WERI-Rb-1 (cell line): ENCODE measurements around the gene HRH4.

Experiments used
- DNase-seq: peaks from one replicate; pipeline ENCODE4 v3.0.0-alpha.2; 2020
- H3K27ac ChIP-seq: fragments of 250-450 bp; sonication (Bioruptor Pico); 2 replicates; pipeline ENCODE4 v1.5.1; 2020; ENCODE audit warnings: mild to moderate bottlenecking, moderate library complexity
- H3K27me3 ChIP-seq: fragments of 250-450 bp; sonication (Bioruptor Pico); 2 replicates; pipeline ENCODE4 v1.5.1; 2021; ENCODE audit warnings: mild to moderate bottlenecking, low read depth, moderate library complexity; ENCODE audit not compliant: insufficient read depth, severe bottlenecking
- H3K36me3 ChIP-seq: fragments of 250-450 bp; sonication (Bioruptor Pico); 2 replicates; pipeline ENCODE4 v1.5.1; 2020; ENCODE audit warnings: mild to moderate bottlenecking, moderate library complexity
- H3K4me3 ChIP-seq: 2 replicates; pipeline ENCODE4 v1.5.1; 2011; ENCODE audit warnings: low read depth, mild to moderate bottlenecking, control low read depth, low read length
- H3K9me3 ChIP-seq: fragments of 250-450 bp; sonication (Bioruptor Pico); 2 replicates; pipeline ENCODE4 v1.5.1; 2021; ENCODE audit warnings: mild to moderate bottlenecking, moderate library complexity; ENCODE audit not compliant: severe bottlenecking
- CTCF ChIP-seq: IDR thresholded peaks from 2 replicates; pipeline ENCODE4 v1.5.1; 2011; ENCODE audit warnings: low read depth, mild to moderate bottlenecking, control low read depth, inconsistent platforms, low read length

The HRH4 gene

DNA sequence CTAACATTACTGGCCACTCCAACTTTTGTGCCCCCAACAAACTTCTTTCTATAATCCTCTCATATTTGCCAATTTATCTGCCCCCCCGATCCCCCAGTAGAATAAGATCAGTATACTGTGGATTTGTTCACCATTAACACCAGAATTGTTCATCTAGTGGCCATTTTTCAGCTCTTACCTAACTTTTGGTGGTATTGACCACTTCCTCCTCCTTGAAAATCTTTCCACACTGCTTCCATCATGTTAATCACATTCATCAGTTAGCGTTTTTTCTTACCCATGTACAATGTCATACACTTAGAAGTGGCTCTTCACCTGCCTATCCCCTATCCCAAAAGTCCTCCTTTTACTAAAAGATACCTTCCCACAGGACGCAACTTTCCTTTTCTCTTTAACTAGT is 27.8 kb upstream of the HRH4 start:
- no peak for TF ChIP-seq CTCF
- Histone ChIP-seq H3K36me3 (peaks cover 2% of the 10 kb centered on the region), H3K27me3 (no peaks in the 10 kb centered on the region), H3K4me3 (no peak overlapping the region), H3K9me3 (no peaks in the 10 kb centered on the region), H3K27ac (no peak overlapping the region)
- DNase-seq = no peak

GRCh38 chr18:24436939-24437338 is 23.5 kb upstream of the HRH4 start:
- no peak overlapping the region for H3K27ac ChIP-seq
- DNase-seq = no peak
- H3K27me3 ChIP-seq = no peaks in the 10 kb centered on the region
- H3K9me3 ChIP-seq = no peaks in the 10 kb centered on the region
- H3K36me3 ChIP-seq = peaks cover 8% of the 10 kb centered on the region
- no peak for TF ChIP-seq CTCF
- no peak overlapping the region for H3K4me3 ChIP-seq

DNA sequence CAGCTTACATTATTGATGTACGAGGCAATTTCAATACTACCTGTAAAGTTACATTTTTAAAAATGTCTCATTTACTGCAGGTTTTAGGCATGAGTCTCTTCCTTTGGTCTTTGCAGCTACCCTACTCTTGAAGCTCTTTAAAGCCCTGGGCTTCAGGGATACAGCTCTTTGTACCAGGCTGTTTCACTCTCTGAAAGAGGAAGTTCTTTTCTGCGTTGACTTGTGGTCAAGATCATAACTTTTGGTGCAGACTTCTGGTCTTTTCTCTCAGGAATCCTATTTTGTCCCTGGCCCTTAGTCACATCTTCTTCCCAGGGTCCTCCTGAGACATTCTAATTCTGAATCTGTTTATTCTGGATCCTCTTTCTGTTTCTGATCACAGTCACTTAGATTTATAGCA is 16.6 kb upstream of the HRH4 start:
- DNase-seq = no peak
- Histone ChIP-seq H3K27ac (no peak overlapping the region), H3K36me3 (peaks cover 24% of the 10 kb centered on the region), H3K27me3 (no peaks in the 10 kb centered on the region), H3K9me3 (no peaks in the 10 kb centered on the region), H3K4me3 (no peak overlapping the region)
- TF ChIP-seq CTCF = no peak

DNA sequence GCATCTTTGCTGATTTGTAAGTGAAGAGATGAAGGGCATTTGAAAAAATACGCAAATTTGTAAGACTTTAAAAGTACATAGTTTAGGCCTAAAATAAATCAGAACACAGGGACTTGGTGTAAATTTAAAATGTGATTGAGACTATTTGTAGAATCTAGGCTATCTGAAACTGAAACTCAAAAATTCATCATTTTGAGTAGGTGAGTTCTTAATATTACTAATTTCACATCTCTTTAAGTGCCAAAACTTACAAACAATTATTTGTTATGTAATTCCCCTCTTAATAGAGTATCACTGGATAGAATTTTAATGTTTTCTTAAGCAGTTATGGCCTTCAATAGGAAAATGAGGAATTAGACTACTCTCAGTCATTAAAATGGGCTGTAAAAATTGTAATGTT is 14.0 kb upstream of the HRH4 start:
- Histone ChIP-seq H3K27ac (no peak overlapping the region), H3K36me3 (peaks cover 30% of the 10 kb centered on the region), H3K9me3 (no peaks in the 10 kb centered on the region), H3K4me3 (no peak overlapping the region), H3K27me3 (no peaks in the 10 kb centered on the region)
- no peak for DNase-seq
- no peak for TF ChIP-seq CTCF

DNA sequence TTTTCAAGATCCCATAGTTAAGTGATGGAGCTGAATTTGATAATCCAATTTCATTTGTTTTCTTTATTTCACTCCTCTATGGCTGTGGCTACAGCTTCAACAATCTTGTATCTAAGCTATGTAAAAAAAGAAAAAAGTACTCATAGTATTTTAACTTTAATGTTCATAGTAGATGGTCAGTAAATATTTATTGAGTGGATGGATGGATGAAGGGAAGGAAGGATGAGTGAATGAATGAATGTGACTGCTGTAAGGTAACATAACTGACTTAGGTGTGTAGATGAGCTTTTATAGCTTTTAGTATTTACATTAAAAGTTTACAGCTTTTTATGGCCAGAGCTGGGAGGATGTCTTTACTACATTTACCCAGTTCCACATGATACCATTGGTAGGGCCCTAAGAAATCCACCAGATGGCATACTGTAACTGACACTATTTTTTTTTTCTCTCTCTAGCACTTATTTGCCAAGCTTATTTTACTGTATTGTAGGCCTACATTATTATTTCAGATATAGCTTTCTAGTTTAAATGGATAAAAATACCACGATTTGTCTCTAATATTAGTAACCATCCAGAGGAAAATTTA is 13.4 kb upstream of the HRH4 start:
- Histone ChIP-seq H3K9me3 (no peaks in the 10 kb centered on the region), H3K36me3 (peaks cover 26% of the 10 kb centered on the region), H3K27ac (no peak overlapping the region), H3K4me3 (no peak overlapping the region), H3K27me3 (no peaks in the 10 kb centered on the region)
- TF ChIP-seq CTCF = no peak
- DNase-seq = no peak

DNA sequence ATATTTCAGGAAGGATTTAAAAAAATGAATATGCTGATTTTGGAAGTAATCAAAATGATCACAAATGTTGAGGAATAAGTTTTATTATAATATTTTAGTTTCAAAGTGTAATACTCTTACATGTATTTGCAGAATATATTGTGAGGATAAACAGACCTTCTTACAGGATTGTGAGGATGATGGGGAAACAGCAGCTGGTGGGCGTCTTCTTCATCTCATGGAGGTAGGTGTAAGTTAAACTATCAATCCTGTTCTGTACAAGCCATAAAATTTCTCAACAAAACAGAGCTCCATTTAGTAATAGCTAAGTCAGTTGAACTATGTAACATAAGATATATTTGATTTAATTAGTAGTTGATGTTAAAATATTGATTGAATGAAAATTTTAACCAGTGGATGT is 12.5 kb upstream of the HRH4 start:
- Histone ChIP-seq H3K27me3 (no peaks in the 10 kb centered on the region), H3K27ac (no peak overlapping the region), H3K36me3 (peaks cover 26% of the 10 kb centered on the region), H3K9me3 (no peaks in the 10 kb centered on the region), H3K4me3 (no peak overlapping the region)
- TF ChIP-seq CTCF = no peak
- no peak for DNase-seq
